GM12872 (cell line): Measurements from ENCODE around the gene KCNG3.

Source experiments
- CTCF ChIP-seq: IDR thresholded peaks from 3 replicates; pipeline ENCODE4 v1.5.1; 2011; ENCODE audit warnings: low read depth, mild to moderate bottlenecking, low read length, moderate library complexity; ENCODE audit not compliant: insufficient read depth

KCNG3 gene

GRCh38 chr2:42404676-42405075 is 89.1 kb downstream of the KCNG3 start:
- TF ChIP-seq CTCF, result no peak

GRCh38 chr2:42401773-42402172 is 92.0 kb downstream of the KCNG3 start:
- TF ChIP-seq CTCF, result no peak

- no peak for TF ChIP-seq CTCF
Observed at GRCh38 chr2:42392191-42392590, 101.6 kb downstream of the KCNG3 start.
